GM23338 (cell line): Measurements from ENCODE around the gene PDE4D. TPM values are rescaled to one million over a fixed set of nuclear protein-coding genes. Genes with fewer than 3 reads are reported as not detected.

Experiments used
- ATAC-seq: fragments of 200-7000 bp; cut with Tn5 transposase; 3 replicates; pipeline ENCODE4 v1.9.1; 2020
- DNase-seq: peaks from one replicate; pipeline ENCODE4 v3.0.0-alpha.2; 2015; ENCODE audit warnings: low spot score
- H2AFZ ChIP-seq: fragments of 200-600 bp; sonication (generic); 2 replicates; pipeline ENCODE4 v1.8.0; 2016; ENCODE audit warnings: antibody characterized with exemption, mild to moderate bottlenecking, moderate library complexity
- H3F3A ChIP-seq: fragments of 200-600 bp; sonication (generic); replicated peaks from 2 replicates; pipeline ENCODE4 v1.8.0; 2017; ENCODE audit warnings: antibody characterized with exemption, mixed run types, low read depth
- H3K27ac ChIP-seq: fragments of 200-600 bp; sonication (generic); 2 replicates; pipeline ENCODE4 v1.6.1; 2016; ENCODE audit warnings: low read depth
- H3K27me3 ChIP-seq: fragments of 200-600 bp; sonication (generic); 2 replicates; pipeline ENCODE4 v1.8.0; 2016; ENCODE audit warnings: mild to moderate bottlenecking, mixed run types, moderate library complexity; ENCODE audit not compliant: insufficient read depth
- H3K36me3 ChIP-seq: fragments of 200-600 bp; sonication (generic); 2 replicates; pipeline ENCODE4 v1.8.0; 2016; ENCODE audit warnings: mild to moderate bottlenecking; ENCODE audit not compliant: insufficient read depth
- H3K4me1 ChIP-seq: fragments of 200-600 bp; sonication (generic); 2 replicates; pipeline ENCODE4 v1.8.0; 2016; ENCODE audit warnings: mild to moderate bottlenecking, moderate library complexity; ENCODE audit not compliant: insufficient read depth
- H3K4me2 ChIP-seq: fragments of 200-600 bp; sonication (generic); 2 replicates; pipeline ENCODE4 v1.7.1; 2017; ENCODE audit warnings: mixed run types
- H3K4me3 ChIP-seq: fragments of 200-600 bp; sonication (generic); 2 replicates; pipeline ENCODE4 v1.6.1; 2016; ENCODE audit warnings: mixed run types
- H3K79me2 ChIP-seq: fragments of 200-600 bp; sonication (generic); replicated peaks from 2 replicates; pipeline ENCODE4 v1.8.0; 2017; ENCODE audit warnings: mild to moderate bottlenecking; ENCODE audit not compliant: insufficient read depth
- H3K9me2 ChIP-seq: fragments of 200-600 bp; sonication (generic); 2 replicates; pipeline ENCODE4 v1.8.0; 2017; ENCODE audit not compliant: insufficient read depth
- H4K20me1 ChIP-seq: fragments of 200-600 bp; sonication (generic); replicated peaks from 2 replicates; pipeline ENCODE4 v1.8.0; 2017; ENCODE audit warnings: mild to moderate bottlenecking; ENCODE audit not compliant: insufficient read depth
- H3K27ac Mint-ChIP-seq: 2 replicates; pipeline ENCODE4 v1.8.0; 2020; ENCODE audit warnings: inconsistent platforms, mild to moderate bottlenecking, moderate library complexity, mixed read lengths
- H3K27me3 Mint-ChIP-seq: 3 replicates; pipeline ENCODE4 v1.8.0; 2022; ENCODE audit warnings: low read depth, mild to moderate bottlenecking, moderate library complexity, mixed read lengths, inconsistent platforms; ENCODE audit not compliant: insufficient read depth, poor library complexity
- H3K36me3 Mint-ChIP-seq: 3 replicates; pipeline ENCODE4 v1.8.0; 2021; ENCODE audit warnings: low read depth, mild to moderate bottlenecking, inconsistent platforms, moderate library complexity, mixed read lengths
- H3K4me1 Mint-ChIP-seq: 3 replicates; pipeline ENCODE4 v1.8.0; 2020; ENCODE audit warnings: mild to moderate bottlenecking, inconsistent platforms, mixed read lengths
- H3K4me3 Mint-ChIP-seq: 3 replicates; pipeline ENCODE4 v1.8.0; 2021; ENCODE audit warnings: moderate library complexity, mild to moderate bottlenecking, inconsistent platforms, mixed read lengths
- H3K9me3 Mint-ChIP-seq: 3 replicates; pipeline ENCODE4 v1.8.0; 2020; ENCODE audit warnings: moderate library complexity, mild to moderate bottlenecking, inconsistent platforms, mixed read lengths
- CREB1 ChIP-seq: fragments of 250-450 bp; sonication (Bioruptor Pico); IDR thresholded peaks from 2 replicates; pipeline ENCODE4 v1.5.0; 2020; ENCODE audit warnings: low read depth, mild to moderate bottlenecking, moderate library complexity
- ETS1 ChIP-seq: IDR thresholded peaks from 2 replicates; pipeline ENCODE4 v1.6.1; 2016; ENCODE audit warnings: antibody characterized with exemption
- EZH2 ChIP-seq: fragments of 200-600 bp; sonication (generic); IDR thresholded peaks from one replicate; pipeline ENCODE4 v1.8.0; 2017; ENCODE audit warnings: antibody characterized with exemption, mild to moderate bottlenecking, low read depth; ENCODE audit not compliant: unreplicated experiment
- EZH2phosphoT487 ChIP-seq: fragments of 200-600 bp; sonication (generic); IDR thresholded peaks from one replicate; pipeline ENCODE4 v1.8.1; 2018; ENCODE audit warnings: antibody characterized with exemption; ENCODE audit not compliant: unreplicated experiment
- JUNB ChIP-seq: IDR thresholded peaks from one replicate; pipeline ENCODE4 v1.6.1; 2016; ENCODE audit warnings: antibody characterized with exemption; ENCODE audit not compliant: unreplicated experiment
- NANOG ChIP-seq: IDR thresholded peaks from 2 replicates; pipeline ENCODE4 v1.6.1; 2016; ENCODE audit warnings: antibody characterized with exemption, borderline replicate concordance
- POLR2AphosphoS5 ChIP-seq: IDR thresholded peaks from 2 replicates; pipeline ENCODE4 v1.6.1; 2016; ENCODE audit warnings: antibody characterized with exemption, low read depth
- STAT1 ChIP-seq: IDR thresholded peaks from one replicate; pipeline ENCODE4 v1.6.1; 2016; ENCODE audit warnings: antibody characterized with exemption; ENCODE audit not compliant: unreplicated experiment
- ZNF114 ChIP-seq: fragments of 250-450 bp; sonication (Bioruptor Pico); IDR thresholded peaks from 2 replicates; pipeline ENCODE4 v1.5.0; 2020; ENCODE audit warnings: mild to moderate bottlenecking, moderate library complexity
- ZNF331 ChIP-seq: fragments of 250-450 bp; sonication (Bioruptor Pico); IDR thresholded peaks from 2 replicates; pipeline ENCODE4 v1.5.0; 2020; ENCODE audit warnings: low read depth, mild to moderate bottlenecking, moderate library complexity
- ZNF462 ChIP-seq: fragments of 250-450 bp; sonication (Bioruptor Pico); IDR thresholded peaks from 2 replicates; pipeline ENCODE4 v1.5.0; 2020; ENCODE audit warnings: mild to moderate bottlenecking, moderate library complexity
- polyA plus RNA-seq: library from polyadenylated mRNA; unstranded; fragments of >200 nt; fragmentation: Nextera tagmentation; extraction: Ambion mirVana; gene quantifications from 2 replicates; pipeline ENCODE4 v1.2.1, GENCODE V29; 2016
- total RNA-seq: library from RNA; depleted of rRNA; stranded (reverse); fragments of >200 nt; shearing (Covaris generic); gene quantifications from 2 replicates; pipeline ENCODE4 v1.2.3, GENCODE V29; 2014
- TF ChIP-seq, protein P1 (sequence below): IDR thresholded peaks from one replicate; pipeline ENCODE4 v1.6.1; 2018; ENCODE audit warnings: antibody characterized with exemption; ENCODE audit not compliant: unreplicated experiment
- TF ChIP-seq, protein P2 (sequence below), 2 experiments: fragments of 200-600 bp in 1 of 2; sonication (generic) in 1 of 2; conservative IDR thresholded peaks; 2 replicates each; pipeline versions ENCODE4 v1.5.1 to v1.6.1; 2016 to 2017; ENCODE audit warnings: antibody characterized with exemption in 2 of 2, low read depth in 2 of 2, mild to moderate bottlenecking in 2 of 2, moderate library complexity in 1 of 2

Gene PDE4D
- total and polyA plus RNA-seq, 2 experiments from 2014 or later, result 2.1 to 4.7 TPM

GRCh38 chr5:59257488-59258400 lies 635.8 kb downstream of the PDE4D start:
- DNase-seq (no peak), ATAC-seq (no peak)
- H3K4me1 ChIP-seq, result no peaks in the 10 kb centered on the region
- Mint-ChIP-seq H3K27me3 (no peaks in the 10 kb centered on the region), H3K36me3 (no peaks in the 10 kb centered on the region), H3K4me1 (no peaks in the 10 kb centered on the region), H3K27ac (no peak overlapping the region), H3K9me3 (no peaks in the 10 kb centered on the region), H3K4me3 (no peak overlapping the region)
- H3K36me3 ChIP-seq, result no peaks in the 10 kb centered on the region
- no peaks in the 10 kb centered on the region for H4K20me1 ChIP-seq
- H3K27me3 ChIP-seq, result no peaks in the 10 kb centered on the region
- TF ChIP-seq ZNF462 (no peak), ZNF114 (CRISPR knock-in tag) (no peak), JUNB (no peak), POLR2AphosphoS5 (no peak), EZH2 (no peak), CREB1 (CRISPR knock-in tag) (no peak), STAT1 (no peak), ZNF331 (CRISPR knock-in tag) (no peak), NANOG (no peak), ETS1 (no peak), EZH2phosphoT487 (no peak)
- TF ChIP-seq, protein P1, sequence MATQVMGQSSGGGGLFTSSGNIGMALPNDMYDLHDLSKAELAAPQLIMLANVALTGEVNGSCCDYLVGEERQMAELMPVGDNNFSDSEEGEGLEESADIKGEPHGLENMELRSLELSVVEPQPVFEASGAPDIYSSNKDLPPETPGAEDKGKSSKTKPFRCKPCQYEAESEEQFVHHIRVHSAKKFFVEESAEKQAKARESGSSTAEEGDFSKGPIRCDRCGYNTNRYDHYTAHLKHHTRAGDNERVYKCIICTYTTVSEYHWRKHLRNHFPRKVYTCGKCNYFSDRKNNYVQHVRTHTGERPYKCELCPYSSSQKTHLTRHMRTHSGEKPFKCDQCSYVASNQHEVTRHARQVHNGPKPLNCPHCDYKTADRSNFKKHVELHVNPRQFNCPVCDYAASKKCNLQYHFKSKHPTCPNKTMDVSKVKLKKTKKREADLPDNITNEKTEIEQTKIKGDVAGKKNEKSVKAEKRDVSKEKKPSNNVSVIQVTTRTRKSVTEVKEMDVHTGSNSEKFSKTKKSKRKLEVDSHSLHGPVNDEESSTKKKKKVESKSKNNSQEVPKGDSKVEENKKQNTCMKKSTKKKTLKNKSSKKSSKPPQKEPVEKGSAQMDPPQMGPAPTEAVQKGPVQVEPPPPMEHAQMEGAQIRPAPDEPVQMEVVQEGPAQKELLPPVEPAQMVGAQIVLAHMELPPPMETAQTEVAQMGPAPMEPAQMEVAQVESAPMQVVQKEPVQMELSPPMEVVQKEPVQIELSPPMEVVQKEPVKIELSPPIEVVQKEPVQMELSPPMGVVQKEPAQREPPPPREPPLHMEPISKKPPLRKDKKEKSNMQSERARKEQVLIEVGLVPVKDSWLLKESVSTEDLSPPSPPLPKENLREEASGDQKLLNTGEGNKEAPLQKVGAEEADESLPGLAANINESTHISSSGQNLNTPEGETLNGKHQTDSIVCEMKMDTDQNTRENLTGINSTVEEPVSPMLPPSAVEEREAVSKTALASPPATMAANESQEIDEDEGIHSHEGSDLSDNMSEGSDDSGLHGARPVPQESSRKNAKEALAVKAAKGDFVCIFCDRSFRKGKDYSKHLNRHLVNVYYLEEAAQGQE, result no peak
- TF ChIP-seq, protein P2, sequence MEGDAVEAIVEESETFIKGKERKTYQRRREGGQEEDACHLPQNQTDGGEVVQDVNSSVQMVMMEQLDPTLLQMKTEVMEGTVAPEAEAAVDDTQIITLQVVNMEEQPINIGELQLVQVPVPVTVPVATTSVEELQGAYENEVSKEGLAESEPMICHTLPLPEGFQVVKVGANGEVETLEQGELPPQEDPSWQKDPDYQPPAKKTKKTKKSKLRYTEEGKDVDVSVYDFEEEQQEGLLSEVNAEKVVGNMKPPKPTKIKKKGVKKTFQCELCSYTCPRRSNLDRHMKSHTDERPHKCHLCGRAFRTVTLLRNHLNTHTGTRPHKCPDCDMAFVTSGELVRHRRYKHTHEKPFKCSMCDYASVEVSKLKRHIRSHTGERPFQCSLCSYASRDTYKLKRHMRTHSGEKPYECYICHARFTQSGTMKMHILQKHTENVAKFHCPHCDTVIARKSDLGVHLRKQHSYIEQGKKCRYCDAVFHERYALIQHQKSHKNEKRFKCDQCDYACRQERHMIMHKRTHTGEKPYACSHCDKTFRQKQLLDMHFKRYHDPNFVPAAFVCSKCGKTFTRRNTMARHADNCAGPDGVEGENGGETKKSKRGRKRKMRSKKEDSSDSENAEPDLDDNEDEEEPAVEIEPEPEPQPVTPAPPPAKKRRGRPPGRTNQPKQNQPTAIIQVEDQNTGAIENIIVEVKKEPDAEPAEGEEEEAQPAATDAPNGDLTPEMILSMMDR (conservative IDR thresholded peaks at IDR 0.05; ENCODE audit: low read depth in 2 of 2), result no peak
- H3K27ac ChIP-seq, result no peak overlapping the region
- H3K9me2 ChIP-seq, result no peaks in the 10 kb centered on the region
- no peak overlapping the region for H2AFZ ChIP-seq
- H3K4me3 ChIP-seq, result no peak overlapping the region
- H3K79me2 ChIP-seq, result no peaks in the 10 kb centered on the region
- no peaks in the 10 kb centered on the region for H3F3A ChIP-seq
- no peak overlapping the region for H3K4me2 ChIP-seq
